Natural killer cell (primary cell): ENCODE results near the gene TMEM181. TPM values are rescaled to one million over a fixed set of nuclear protein-coding genes. Genes with fewer than 3 reads are reported as not detected.

ENCODE experiments used
- ATAC-seq, 3 donors: fragments of 150-1000 bp in 2 of 3; fragments of 200-7000 bp in 1 of 3; cut with Tn5 transposase; 1 replicate in 1 of 3; 2 replicates in 2 of 3; pipeline ENCODE4 v1.10.0; 2021; ENCODE audit warnings: mild to moderate bottlenecking in 2 of 3, moderate library complexity in 2 of 3
- DNase-seq, 2 donors: peaks; one replicate each; pipeline versions ENCODE4 v3.0.0 to v3.0.0-alpha.2; 2013 to 2021; ENCODE audit warnings: mixed read lengths in 1 of 2
- H3K27ac ChIP-seq: one replicate; pipeline ENCODE4 v1.5.1; 2013; ENCODE audit warnings: mild to moderate bottlenecking, low read length
- H3K27me3 ChIP-seq: one replicate; pipeline ENCODE4 v1.6.1; 2013; ENCODE audit warnings: low read length; ENCODE audit not compliant: control insufficient read depth, insufficient read depth
- H3K36me3 ChIP-seq: one replicate; pipeline ENCODE4 v1.6.1; 2013; ENCODE audit warnings: low read length; ENCODE audit not compliant: control insufficient read depth, insufficient read depth
- H3K4me1 ChIP-seq: one replicate; pipeline ENCODE4 v1.6.1; 2013; ENCODE audit warnings: low read length; ENCODE audit not compliant: control insufficient read depth, insufficient read depth
- H3K4me3 ChIP-seq: one replicate; pipeline ENCODE4 v1.5.1; 2013; ENCODE audit warnings: low read length
- H3K9me3 ChIP-seq: one replicate; pipeline ENCODE4 v1.6.1; 2013; ENCODE audit warnings: low read length; ENCODE audit not compliant: control insufficient read depth, insufficient read depth
- H3K27ac Mint-ChIP-seq, 2 donors: one replicate each; pipeline ENCODE4 v1.8.0; 2022; ENCODE audit warnings: mild to moderate bottlenecking in 2 of 2, mixed read lengths in 2 of 2, moderate library complexity in 1 of 2
- H3K27me3 Mint-ChIP-seq, 2 donors: one replicate each; pipeline ENCODE4 v1.8.0; 2022; ENCODE audit warnings: low read depth in 2 of 2, mixed read lengths in 2 of 2
- H3K36me3 Mint-ChIP-seq: one replicate; pipeline ENCODE4 v1.8.0; 2022; ENCODE audit warnings: mixed read lengths
- H3K4me1 Mint-ChIP-seq, 2 donors: one replicate each; pipeline ENCODE4 v1.8.0; 2022; ENCODE audit warnings: mixed read lengths in 2 of 2
- H3K4me3 Mint-ChIP-seq: one replicate; pipeline ENCODE4 v1.8.0; 2022; ENCODE audit warnings: mild to moderate bottlenecking, moderate library complexity, mixed read lengths
- H3K9me3 Mint-ChIP-seq, 2 donors: one replicate each; pipeline ENCODE4 v1.8.0; 2022; ENCODE audit warnings: mixed read lengths in 2 of 2
- CTCF ChIP-seq: fragments of 200-600 bp; IDR thresholded peaks from one replicate; pipeline ENCODE4 v1.8.0; 2022; ENCODE audit warnings: antibody characterized with exemption
- WGBS: methylation state at CpG from one replicate; pipeline ENCODE4 v1.1.7; 2013; ENCODE audit warnings: missing lambda C conversion rate; ENCODE audit not compliant: insufficient coverage; 5-methylcytosine and 5-hydroxymethylcytosine counted together
- intact Hi-C: fragments of 100-400 bp; cut with micrococcal nuclease; formaldehyde crosslinking; loops from one replicate; pipeline ENCODE4 v1.14.2; 2022
- total RNA-seq, 4 donors: library from RNA; stranded (reverse); fragments of 120-200 nt in 1 of 4; gene quantifications; one replicate each; pipeline versions ENCODE4 v1.2.3 to v1.2.4, GENCODE V29; 2013 to 2022

The TMEM181 gene
- total RNA-seq, 3 donors from 2014 or later (not counting 1 experiment from before 2014, with no cell fraction given) = 44.8 to 60.9 (median 45.0) TPM

DNA sequence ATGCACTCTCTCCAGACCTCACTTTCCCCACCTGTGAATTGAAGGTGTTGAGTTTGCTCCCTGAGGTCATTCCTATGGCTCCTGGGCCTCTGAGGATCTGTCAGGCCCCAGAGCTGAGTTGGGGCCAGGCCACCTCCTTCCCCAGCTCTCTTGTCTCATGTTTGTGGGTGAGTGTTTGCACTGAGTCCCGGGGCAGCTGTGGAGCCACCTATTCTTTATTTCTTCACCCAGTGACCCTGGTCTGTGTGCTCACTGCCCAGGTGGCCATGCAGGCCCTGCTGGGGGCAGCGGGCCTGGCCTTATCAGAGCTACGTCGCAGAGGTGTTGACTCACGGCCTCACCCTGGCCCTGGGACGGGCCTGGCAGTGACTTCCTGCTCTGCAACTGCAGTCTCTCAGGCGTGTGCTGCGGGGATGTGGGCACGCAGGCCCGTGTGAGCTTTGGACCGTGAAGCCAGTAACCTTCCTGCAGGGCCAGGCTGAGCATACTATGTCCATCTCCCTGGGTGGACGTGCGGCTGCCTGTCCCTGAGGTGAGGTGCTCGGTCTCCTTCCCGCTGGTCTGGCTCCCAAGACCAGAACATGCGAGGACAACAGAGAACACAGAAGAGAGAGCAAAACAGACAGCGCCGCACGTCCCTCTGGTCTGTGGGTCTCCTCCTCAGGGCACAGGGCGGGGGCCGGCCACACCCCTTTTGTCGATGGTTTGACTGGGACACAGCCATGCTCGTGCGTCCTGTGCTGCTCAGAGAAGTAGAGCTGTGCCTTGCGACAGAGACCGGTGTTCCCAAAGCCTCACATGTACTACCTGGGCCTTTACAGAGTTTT, 12.1 kb downstream of the TMEM181 start:
- intact Hi-C loops = no loop called here

DNA sequence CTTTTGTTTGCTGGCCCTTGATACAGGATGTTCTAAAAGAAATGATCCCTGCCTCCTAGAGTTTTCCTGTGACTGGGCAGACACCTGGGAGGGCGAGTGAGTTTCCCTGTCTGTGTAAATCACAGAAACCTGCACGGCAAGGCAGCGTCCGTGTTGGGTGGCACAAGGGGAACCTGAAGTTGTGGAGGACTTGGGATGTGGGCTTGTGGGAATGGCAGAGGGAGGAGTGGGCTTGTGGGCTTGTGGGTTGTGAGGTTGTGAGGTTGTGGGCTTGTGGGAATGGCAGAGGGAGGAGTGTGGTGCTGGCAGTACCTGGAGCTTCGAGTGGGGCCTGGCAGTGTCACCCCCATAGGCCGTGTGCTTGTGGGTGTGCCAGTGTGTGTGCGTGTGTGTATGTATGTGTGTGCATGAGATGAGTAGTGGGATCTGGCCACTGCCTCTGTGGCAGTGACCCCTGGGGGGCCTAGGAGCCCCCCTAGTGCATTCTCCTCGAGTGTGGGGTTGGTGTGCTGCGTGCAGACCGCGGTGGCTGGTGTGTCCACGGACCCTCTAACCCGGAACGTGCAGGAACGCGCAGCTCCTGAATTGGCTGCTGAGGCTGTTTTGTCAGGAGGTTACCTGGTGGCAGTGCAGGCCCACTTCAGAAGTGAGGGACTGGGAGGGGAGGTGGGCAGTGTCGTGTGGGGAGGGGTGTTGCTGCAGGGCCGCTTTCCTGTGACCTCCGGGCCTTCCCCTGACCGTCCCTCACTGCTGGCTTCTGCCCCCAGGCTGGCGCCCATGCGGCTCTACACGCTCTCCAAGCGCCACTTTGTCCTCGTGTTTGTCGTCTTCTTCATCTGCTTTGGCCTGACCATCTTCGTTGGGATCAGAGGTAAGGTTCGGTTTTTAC, 13.0 kb downstream of the TMEM181 start:
- H3K36me3 Mint-ChIP-seq = peaks cover 7% of the 10 kb centered on the region
- intact Hi-C loops = no loop called here
- 88% methylated on average over 28 of the region's 28 CpGs for WGBS
- ATAC-seq (no peak), DNase-seq (no peak)
- Histone ChIP-seq H3K4me1 (peaks cover 64% of the 10 kb centered on the region), H3K36me3 (peaks cover 11% of the 10 kb centered on the region), H3K4me3 (no peak overlapping the region), H3K9me3 (no peaks in the 10 kb centered on the region), H3K27me3 (no peaks in the 10 kb centered on the region), H3K27ac (peak overlapping the region; percentile 56)
- peak overlapping the region; percentile 93 to 94 for H3K27ac Mint-ChIP-seq
- TF ChIP-seq CTCF = no peak
- no peaks in the 10 kb centered on the region for H3K9me3 Mint-ChIP-seq
- peak overlapping the region; percentile 91 for H3K4me3 Mint-ChIP-seq
- peaks cover 86 to 90% of the 10 kb centered on the region in 2 donors for H3K4me1 Mint-ChIP-seq
- no peaks in the 10 kb centered on the region for H3K27me3 Mint-ChIP-seq

More for the DNA sequence above, 12.1 kb downstream of the TMEM181 start:
- Mint-ChIP-seq H3K36me3 (peaks cover 3% of the 10 kb centered on the region), H3K27ac (peak overlapping the region; percentile 93 to 94), H3K4me3 (peak overlapping the region; percentile 91), H3K27me3 (no peaks in the 10 kb centered on the region), H3K9me3 (no peaks in the 10 kb centered on the region), H3K4me1 (peaks cover 90 to 91% of the 10 kb centered on the region in 2 donors)
- Histone ChIP-seq H3K4me3 (no peak overlapping the region), H3K4me1 (peaks cover 73% of the 10 kb centered on the region), H3K27me3 (no peaks in the 10 kb centered on the region), H3K36me3 (peaks cover 11% of the 10 kb centered on the region), H3K27ac (peak overlapping the region; percentile 56), H3K9me3 (no peaks in the 10 kb centered on the region)
- TF ChIP-seq CTCF = no peak
- ATAC-seq (peak; percentile 84 to 86 (median 85)), DNase-seq (peak; percentile 37 to 38)
- 55% methylated on average over 26 of the region's 26 CpGs for WGBS

GRCh38 chr6:158573542-158573931, 13.6 kb downstream of the TMEM181 start:
- H3K9me3 Mint-ChIP-seq = no peaks in the 10 kb centered on the region
- peak overlapping the region; percentile 93 to 94 for H3K27ac Mint-ChIP-seq
- Histone ChIP-seq H3K9me3 (no peaks in the 10 kb centered on the region), H3K27me3 (no peaks in the 10 kb centered on the region), H3K4me3 (no peak overlapping the region), H3K27ac (no peak overlapping the region), H3K4me1 (peaks cover 58% of the 10 kb centered on the region), H3K36me3 (peaks cover 11% of the 10 kb centered on the region)
- peaks cover 84 to 88% of the 10 kb centered on the region in 2 donors for H3K4me1 Mint-ChIP-seq
- H3K36me3 Mint-ChIP-seq = peaks cover 7% of the 10 kb centered on the region
- DNase-seq (no peak), ATAC-seq (no peak)
- H3K4me3 Mint-ChIP-seq = peak overlapping the region; percentile 67
- no peaks in the 10 kb centered on the region for H3K27me3 Mint-ChIP-seq
- TF ChIP-seq CTCF = no peak
- intact Hi-C loops = no loop called here
- 96% methylated on average over 10 of the region's 10 CpGs for WGBS
